ENCODE results near the gene DGKD. TPM values are rescaled to one million over a fixed set of nuclear protein-coding genes. Genes with fewer than 3 reads are reported as not detected.

Gene DGKD
- total RNA-seq, 1 experiment from 2014 or later, result 52.0 TPM

DNA sequence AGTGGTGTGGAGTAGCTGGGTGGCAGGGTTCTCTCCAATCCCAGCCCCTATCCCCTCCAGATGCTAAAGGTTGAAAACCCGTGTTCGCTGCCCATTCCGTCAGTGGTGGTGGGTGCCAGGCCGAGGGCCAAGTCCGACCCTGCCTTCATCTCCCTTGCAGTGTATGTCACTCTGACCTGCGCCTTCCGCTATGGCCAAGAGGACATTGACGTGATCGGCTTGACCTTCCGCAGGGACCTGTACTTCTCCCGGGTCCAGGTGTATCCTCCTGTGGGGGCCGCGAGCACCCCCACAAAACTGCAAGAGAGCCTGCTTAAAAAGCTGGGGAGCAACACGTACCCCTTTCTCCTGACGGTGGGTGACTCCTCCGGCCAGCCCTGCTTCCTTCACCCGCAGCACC lies 33.8 kb upstream of the DGKD start:
- BruUV-seq (replicated peaks), result no TSS peak
- DNase-seq (ENCODE audit: low read depth, low spot score) (no peak), ATAC-seq (no peak)
- H3K9ac ChIP-seq (ENCODE audit: low read length), result no peak overlapping the region
- ChIA-PET RAD21 (ENCODE audit: low non-redundant PET in 1 of 2, low total read pairs in 2 of 2, uncharacterized antibody in 2 of 2, unreplicated experiment in 2 of 2) (no interaction called here), CTCF (no interaction called here), POLR2A (no interaction called here)
- H3K4me3 ChIP-seq (replicated peaks in 1 of 2; ENCODE audit: low read depth in 1 of 2, low read length in 2 of 2), result no peak overlapping the region
- no peaks in the 10 kb centered on the region for H3K79me2 ChIP-seq (ENCODE audit: insufficient read depth, low read length)
- no peaks in the 10 kb centered on the region for H3K36me3 ChIP-seq (ENCODE audit: control insufficient read depth in 1 of 2, insufficient read depth in 2 of 2, low read length in 2 of 2)
- H3K27me3 ChIP-seq (ENCODE audit: insufficient read depth, low read length), result no peaks in the 10 kb centered on the region
- no peak overlapping the region for H3K27ac ChIP-seq (ENCODE audit: low read depth, low read length)
- H3K9me2 ChIP-seq (ENCODE audit: insufficient read depth), result no peaks in the 10 kb centered on the region
- H3K9me3 ChIP-seq (ENCODE audit: control insufficient read depth in 1 of 2, insufficient read depth in 1 of 2, low read depth in 1 of 2, low read length in 2 of 2), result no peaks in the 10 kb centered on the region
- H2AFZ ChIP-seq (ENCODE audit: low read depth, low read length, poor library complexity, severe bottlenecking), result no peak overlapping the region
- H4K20me1 ChIP-seq (ENCODE audit: insufficient read depth), result no peaks in the 10 kb centered on the region
- H3K4me2 ChIP-seq (ENCODE audit: low read length), result no peak overlapping the region
- TF ChIP-seq ZNF274 (IDR thresholded peaks at IDR 0.05; ENCODE audit: low read depth, low read length) (no peak), TCF7L2 (IDR thresholded peaks at IDR 0.05; ENCODE audit: borderline replicate concordance, extremely low read depth, insufficient read depth, insufficient read length) (no peak), EZH2phosphoT487 (IDR thresholded peaks at IDR 0.05; ENCODE audit: borderline replicate concordance) (no peak), CEBPB (IDR thresholded peaks at IDR 0.05; ENCODE audit: low read depth) (no peak), YY1 (IDR thresholded peaks at IDR 0.05; ENCODE audit: extremely low read depth, insufficient replicate concordance, low read depth, low read length) (no peak), EGR1 (IDR thresholded peaks at IDR 0.05; ENCODE audit: low read depth) (no peak), RAD21 (IDR thresholded peaks at IDR 0.05; ENCODE audit: low read depth) (no peak), POLR2AphosphoS5 (IDR thresholded peaks at IDR 0.05; ENCODE audit: low read depth, low read length) (no peak), SRF (IDR thresholded peaks at IDR 0.05; ENCODE audit: low read depth) (no peak), CBX3 (IDR thresholded peaks at IDR 0.05; ENCODE audit: low read depth) (no peak), ZFX (IDR thresholded peaks at IDR 0.05) (no peak), SP1 (IDR thresholded peaks at IDR 0.05; ENCODE audit: low read depth) (no peak), POLR2A (IDR thresholded peaks at IDR 0.05; ENCODE audit: borderline replicate concordance, extremely low read depth, insufficient read depth, insufficient read length) (no peak)
- TF ChIP-seq, protein P1, sequence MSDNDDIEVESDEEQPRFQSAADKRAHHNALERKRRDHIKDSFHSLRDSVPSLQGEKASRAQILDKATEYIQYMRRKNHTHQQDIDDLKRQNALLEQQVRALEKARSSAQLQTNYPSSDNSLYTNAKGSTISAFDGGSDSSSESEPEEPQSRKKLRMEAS (IDR thresholded peaks at IDR 0.05), result no peak
- TF ChIP-seq, protein P2, sequence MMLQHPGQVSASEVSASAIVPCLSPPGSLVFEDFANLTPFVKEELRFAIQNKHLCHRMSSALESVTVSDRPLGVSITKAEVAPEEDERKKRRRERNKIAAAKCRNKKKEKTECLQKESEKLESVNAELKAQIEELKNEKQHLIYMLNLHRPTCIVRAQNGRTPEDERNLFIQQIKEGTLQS (IDR thresholded peaks at IDR 0.05), result no peak
- TF ChIP-seq, protein P3, sequence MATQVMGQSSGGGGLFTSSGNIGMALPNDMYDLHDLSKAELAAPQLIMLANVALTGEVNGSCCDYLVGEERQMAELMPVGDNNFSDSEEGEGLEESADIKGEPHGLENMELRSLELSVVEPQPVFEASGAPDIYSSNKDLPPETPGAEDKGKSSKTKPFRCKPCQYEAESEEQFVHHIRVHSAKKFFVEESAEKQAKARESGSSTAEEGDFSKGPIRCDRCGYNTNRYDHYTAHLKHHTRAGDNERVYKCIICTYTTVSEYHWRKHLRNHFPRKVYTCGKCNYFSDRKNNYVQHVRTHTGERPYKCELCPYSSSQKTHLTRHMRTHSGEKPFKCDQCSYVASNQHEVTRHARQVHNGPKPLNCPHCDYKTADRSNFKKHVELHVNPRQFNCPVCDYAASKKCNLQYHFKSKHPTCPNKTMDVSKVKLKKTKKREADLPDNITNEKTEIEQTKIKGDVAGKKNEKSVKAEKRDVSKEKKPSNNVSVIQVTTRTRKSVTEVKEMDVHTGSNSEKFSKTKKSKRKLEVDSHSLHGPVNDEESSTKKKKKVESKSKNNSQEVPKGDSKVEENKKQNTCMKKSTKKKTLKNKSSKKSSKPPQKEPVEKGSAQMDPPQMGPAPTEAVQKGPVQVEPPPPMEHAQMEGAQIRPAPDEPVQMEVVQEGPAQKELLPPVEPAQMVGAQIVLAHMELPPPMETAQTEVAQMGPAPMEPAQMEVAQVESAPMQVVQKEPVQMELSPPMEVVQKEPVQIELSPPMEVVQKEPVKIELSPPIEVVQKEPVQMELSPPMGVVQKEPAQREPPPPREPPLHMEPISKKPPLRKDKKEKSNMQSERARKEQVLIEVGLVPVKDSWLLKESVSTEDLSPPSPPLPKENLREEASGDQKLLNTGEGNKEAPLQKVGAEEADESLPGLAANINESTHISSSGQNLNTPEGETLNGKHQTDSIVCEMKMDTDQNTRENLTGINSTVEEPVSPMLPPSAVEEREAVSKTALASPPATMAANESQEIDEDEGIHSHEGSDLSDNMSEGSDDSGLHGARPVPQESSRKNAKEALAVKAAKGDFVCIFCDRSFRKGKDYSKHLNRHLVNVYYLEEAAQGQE (IDR thresholded peaks at IDR 0.05; ENCODE audit: low read depth), result no peak
- TF ChIP-seq, protein P4, sequence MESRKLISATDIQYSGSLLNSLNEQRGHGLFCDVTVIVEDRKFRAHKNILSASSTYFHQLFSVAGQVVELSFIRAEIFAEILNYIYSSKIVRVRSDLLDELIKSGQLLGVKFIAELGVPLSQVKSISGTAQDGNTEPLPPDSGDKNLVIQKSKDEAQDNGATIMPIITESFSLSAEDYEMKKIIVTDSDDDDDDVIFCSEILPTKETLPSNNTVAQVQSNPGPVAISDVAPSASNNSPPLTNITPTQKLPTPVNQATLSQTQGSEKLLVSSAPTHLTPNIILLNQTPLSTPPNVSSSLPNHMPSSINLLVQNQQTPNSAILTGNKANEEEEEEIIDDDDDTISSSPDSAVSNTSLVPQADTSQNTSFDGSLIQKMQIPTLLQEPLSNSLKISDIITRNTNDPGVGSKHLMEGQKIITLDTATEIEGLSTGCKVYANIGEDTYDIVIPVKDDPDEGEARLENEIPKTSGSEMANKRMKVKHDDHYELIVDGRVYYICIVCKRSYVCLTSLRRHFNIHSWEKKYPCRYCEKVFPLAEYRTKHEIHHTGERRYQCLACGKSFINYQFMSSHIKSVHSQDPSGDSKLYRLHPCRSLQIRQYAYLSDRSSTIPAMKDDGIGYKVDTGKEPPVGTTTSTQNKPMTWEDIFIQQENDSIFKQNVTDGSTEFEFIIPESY (IDR thresholded peaks at IDR 0.05; ENCODE audit: extremely low read depth, insufficient replicate concordance, low read length), result no peak
- TF ChIP-seq, protein P5, sequence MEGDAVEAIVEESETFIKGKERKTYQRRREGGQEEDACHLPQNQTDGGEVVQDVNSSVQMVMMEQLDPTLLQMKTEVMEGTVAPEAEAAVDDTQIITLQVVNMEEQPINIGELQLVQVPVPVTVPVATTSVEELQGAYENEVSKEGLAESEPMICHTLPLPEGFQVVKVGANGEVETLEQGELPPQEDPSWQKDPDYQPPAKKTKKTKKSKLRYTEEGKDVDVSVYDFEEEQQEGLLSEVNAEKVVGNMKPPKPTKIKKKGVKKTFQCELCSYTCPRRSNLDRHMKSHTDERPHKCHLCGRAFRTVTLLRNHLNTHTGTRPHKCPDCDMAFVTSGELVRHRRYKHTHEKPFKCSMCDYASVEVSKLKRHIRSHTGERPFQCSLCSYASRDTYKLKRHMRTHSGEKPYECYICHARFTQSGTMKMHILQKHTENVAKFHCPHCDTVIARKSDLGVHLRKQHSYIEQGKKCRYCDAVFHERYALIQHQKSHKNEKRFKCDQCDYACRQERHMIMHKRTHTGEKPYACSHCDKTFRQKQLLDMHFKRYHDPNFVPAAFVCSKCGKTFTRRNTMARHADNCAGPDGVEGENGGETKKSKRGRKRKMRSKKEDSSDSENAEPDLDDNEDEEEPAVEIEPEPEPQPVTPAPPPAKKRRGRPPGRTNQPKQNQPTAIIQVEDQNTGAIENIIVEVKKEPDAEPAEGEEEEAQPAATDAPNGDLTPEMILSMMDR (IDR thresholded peaks at IDR 0.05 in 2 of 3, conservative IDR thresholded peaks at IDR 0.05 in 1 of 3; ENCODE audit: borderline replicate concordance in 1 of 3, insufficient read depth in 1 of 3, low read depth in 2 of 3, low read length in 2 of 3), result no peak
- intact Hi-C loops (cut with micrococcal nuclease), result no loop called here
- no peaks in the 10 kb centered on the region for H3K4me1 ChIP-seq (ENCODE audit: control insufficient read depth in 1 of 2, insufficient read depth in 2 of 2, low read length in 2 of 2)
